ENCODE results near the gene OFD1. TPM values are rescaled to one million over a fixed set of nuclear protein-coding genes. Genes with fewer than 3 reads are reported as not detected.

The OFD1 gene
- total and polyA plus RNA-seq, 2 experiments from 2014 or later = 23.5 TPM

DNA sequence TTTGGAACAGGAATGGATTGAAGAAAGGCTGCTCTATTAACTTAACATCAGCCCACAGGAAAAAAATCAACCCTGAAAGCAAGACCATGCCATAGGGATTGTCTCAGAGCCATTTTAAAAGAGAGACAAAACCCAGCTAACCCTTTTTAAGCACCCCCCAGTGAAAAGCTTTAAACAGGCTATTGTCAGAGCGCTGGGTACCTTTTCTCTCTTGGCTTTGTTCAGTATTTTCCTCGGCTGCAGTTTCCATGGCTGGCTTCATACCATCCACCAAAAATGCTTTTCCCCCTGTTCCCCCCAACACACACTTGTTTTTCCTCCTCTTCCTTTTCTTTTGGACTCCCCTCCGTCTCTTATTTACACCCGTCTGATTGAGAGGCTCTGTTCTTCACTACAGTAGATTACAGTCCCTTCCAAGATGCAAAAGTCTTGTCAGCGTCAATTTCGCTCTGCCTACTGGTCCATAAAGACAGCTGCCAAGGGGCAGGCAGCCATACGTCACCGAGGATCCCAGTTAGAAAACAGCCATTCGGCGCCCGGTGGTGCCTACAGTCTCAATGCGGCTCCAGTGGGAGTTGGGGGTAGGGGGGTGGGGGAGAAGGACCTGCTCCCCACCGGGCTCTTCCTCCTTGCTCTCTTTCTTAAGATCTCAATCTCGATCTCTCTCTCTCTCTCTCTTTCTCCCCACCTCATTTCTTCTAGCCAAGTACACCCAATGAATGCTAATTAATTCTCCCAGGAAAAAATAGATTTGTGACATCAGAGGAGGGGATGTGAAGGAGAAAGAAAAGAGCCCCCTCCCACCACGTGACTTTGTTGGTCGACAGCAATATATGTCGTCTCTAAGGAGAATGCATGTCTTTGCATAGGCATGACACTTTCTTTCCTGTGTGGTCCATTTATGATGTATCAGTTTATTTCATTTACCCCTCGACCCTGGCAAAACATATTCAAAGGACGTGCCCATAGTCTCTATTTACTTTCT lies 82.4 kb downstream of the OFD1 start, which contains the start of gene GPM6B:
GPM6B (minus strand) TSS at position 451 of the 985 bp plus-strand sequence; CDS start at position 262, 189 bp downstream.
- no peaks in the 10 kb centered on the region for H3K36me3 ChIP-seq (replicated peaks; ENCODE audit: insufficient read depth, low read depth)
- H2AFZ ChIP-seq = no peak within 1 kb of the TSS
- no peaks in the 10 kb centered on the region for H3K79me2 ChIP-seq
- H3K27ac ChIP-seq = no peak within 1 kb of the TSS
- no peak within 1 kb of the TSS for H3K4me3 ChIP-seq
- H3K9me3 ChIP-seq (ENCODE audit: low read depth) = no peaks in the 10 kb centered on the region
- no peaks in the 10 kb centered on the region for H3K27me3 ChIP-seq
- TF ChIP-seq EZH2phosphoT487 (IDR thresholded peaks at IDR 0.05; ENCODE audit: low read depth, severe bottlenecking, unreplicated experiment) (no peak), EZH2 (IDR thresholded peaks at IDR 0.05; ENCODE audit: borderline replicate concordance) (no peak)
- TF ChIP-seq, protein P1, sequence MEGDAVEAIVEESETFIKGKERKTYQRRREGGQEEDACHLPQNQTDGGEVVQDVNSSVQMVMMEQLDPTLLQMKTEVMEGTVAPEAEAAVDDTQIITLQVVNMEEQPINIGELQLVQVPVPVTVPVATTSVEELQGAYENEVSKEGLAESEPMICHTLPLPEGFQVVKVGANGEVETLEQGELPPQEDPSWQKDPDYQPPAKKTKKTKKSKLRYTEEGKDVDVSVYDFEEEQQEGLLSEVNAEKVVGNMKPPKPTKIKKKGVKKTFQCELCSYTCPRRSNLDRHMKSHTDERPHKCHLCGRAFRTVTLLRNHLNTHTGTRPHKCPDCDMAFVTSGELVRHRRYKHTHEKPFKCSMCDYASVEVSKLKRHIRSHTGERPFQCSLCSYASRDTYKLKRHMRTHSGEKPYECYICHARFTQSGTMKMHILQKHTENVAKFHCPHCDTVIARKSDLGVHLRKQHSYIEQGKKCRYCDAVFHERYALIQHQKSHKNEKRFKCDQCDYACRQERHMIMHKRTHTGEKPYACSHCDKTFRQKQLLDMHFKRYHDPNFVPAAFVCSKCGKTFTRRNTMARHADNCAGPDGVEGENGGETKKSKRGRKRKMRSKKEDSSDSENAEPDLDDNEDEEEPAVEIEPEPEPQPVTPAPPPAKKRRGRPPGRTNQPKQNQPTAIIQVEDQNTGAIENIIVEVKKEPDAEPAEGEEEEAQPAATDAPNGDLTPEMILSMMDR (IDR thresholded peaks at IDR 0.05; ENCODE audit: poor library complexity) = no peak
- H3K9me2 ChIP-seq (replicated peaks; ENCODE audit: insufficient read depth) = no peaks in the 10 kb centered on the region
- WGBS (ENCODE audit: low lambda C conversion rate, missing lambda C conversion rate) = 56% methylated on average over 17 of the region's 19 CpGs
- no peaks in the 10 kb centered on the region for H4K20me1 ChIP-seq (ENCODE audit: insufficient read depth, poor library complexity, severe bottlenecking)
- no peak within 1 kb of the TSS for H3K4me2 ChIP-seq
- no peaks in the 10 kb centered on the region for H3K4me1 ChIP-seq (ENCODE audit: insufficient read depth)
- DNase-seq (ENCODE audit: low spot score) = no peak

Other genes starting within 250 kb of the OFD1 start
- 115 and 116 TPM in 2 replicates for gene EGFL6, start 165.1 kb upstream of the OFD1 start, total RNA-seq
- 131 and 144 TPM in 2 replicates for gene EGFL6, start 165.1 kb upstream of the OFD1 start, polyA plus RNA-seq
- gene TCEANC, start 81.6 kb upstream of the OFD1 start, total RNA-seq = 5.4 and 5.5 TPM in 2 replicates
- 1.8 and 2.0 TPM in 2 replicates for gene TCEANC, start 81.6 kb upstream of the OFD1 start, polyA plus RNA-seq
- 66.1 and 73.0 TPM in 2 replicates for gene RAB9A, start 45.6 kb upstream of the OFD1 start, total RNA-seq
- gene RAB9A, start 45.6 kb upstream of the OFD1 start, polyA plus RNA-seq = 51.2 and 53.9 TPM in 2 replicates
- 23.4 and 24.8 TPM in 2 replicates for gene TRAPPC2, start 128 bp upstream of the OFD1 start, total RNA-seq
- 11.7 and 15.8 TPM in 2 replicates for gene TRAPPC2, start 128 bp upstream of the OFD1 start, polyA plus RNA-seq
- gene GPM6B, start 82.3 kb downstream of the OFD1 start, total RNA-seq = 4.9 and 9.0 TPM in 2 replicates
- 6.8 and 10.2 TPM in 2 replicates for gene GPM6B, start 82.3 kb downstream of the OFD1 start, polyA plus RNA-seq

All from hepatocyte (in vitro differentiated cells).